Spleen (tissue), 11 donors: Measurements from ENCODE around the gene RSPH3. TPM values are rescaled to one million over a fixed set of nuclear protein-coding genes. Genes with fewer than 3 reads are reported as not detected.

Experiments used
- DNase-seq: peaks from one replicate; pipeline ENCODE4 v3.0.0-alpha.2; 2020
- H3K27ac ChIP-seq, 8 donors: fragments of 200-600 bp; sonication (generic) in 7 of 8; 1 replicate in 4 of 8; 2 replicates in 4 of 8; pipeline versions ENCODE4 v1.5.0 to v1.8.0; 2016 to 2021; ENCODE audit warnings: inconsistent platforms in 4 of 8, mild to moderate bottlenecking in 4 of 8, moderate library complexity in 1 of 8
- H3K27me3 ChIP-seq, 7 donors: fragments of 200-600 bp; sonication (generic) in 6 of 7; replicated peaks in 1 of 7; 1 replicate in 4 of 7; 2 replicates in 3 of 7; pipeline versions ENCODE4 v1.5.0 to v1.8.0; 2016 to 2021; ENCODE audit warnings: inconsistent platforms in 3 of 7, mild to moderate bottlenecking in 1 of 7
- H3K36me3 ChIP-seq, 6 donors: fragments of 200-600 bp; sonication (generic) in 5 of 6; 1 replicate in 4 of 6; 2 replicates in 2 of 6; pipeline versions ENCODE4 v1.5.0 to v1.8.0; 2016 to 2021; ENCODE audit warnings: inconsistent platforms in 2 of 6
- H3K4me1 ChIP-seq, 6 donors: fragments of 200-600 bp; sonication (generic) in 5 of 6; 1 replicate in 3 of 6; 2 replicates in 3 of 6; pipeline versions ENCODE4 v1.5.0 to v1.8.0; 2016 to 2021; ENCODE audit warnings: inconsistent platforms in 3 of 6
- H3K4me3 ChIP-seq, 8 donors: fragments of 200-600 bp; sonication (generic) in 7 of 8; 1 replicate in 4 of 8; 2 replicates in 4 of 8; pipeline versions ENCODE4 v1.5.0 to v1.8.0; 2016 to 2021; ENCODE audit warnings: inconsistent platforms in 4 of 8, mild to moderate bottlenecking in 4 of 8, moderate library complexity in 2 of 8
- H3K9me3 ChIP-seq, 8 donors: fragments of 200-600 bp; sonication (generic) in 7 of 8; 1 replicate in 4 of 8; 2 replicates in 4 of 8; pipeline versions ENCODE4 v1.5.0 to v1.8.0; 2016 to 2021; ENCODE audit warnings: inconsistent platforms in 4 of 8
- CTCF ChIP-seq, 11 experiments: fragments of 200-600 bp in 7 of 11; fragments of 450-650 bp in 4 of 11; sonication (generic) in 4 of 11; IDR thresholded peaks in 8 of 11; conservative IDR thresholded peaks in 3 of 11; 1 replicate in 7 of 11; 2 replicates in 4 of 11; pipeline versions ENCODE4 v1.4.0 to v1.8.0; 2016 to 2021; ENCODE audit warnings: antibody characterized with exemption in 11 of 11, inconsistent platforms in 4 of 11, mild to moderate bottlenecking in 1 of 11
- POLR2A ChIP-seq, 3 donors: fragments of 450-650 bp; IDR thresholded peaks; one replicate each; pipeline ENCODE4 v1.5.1; 2017; ENCODE audit warnings: antibody characterized with exemption in 3 of 3, mild to moderate bottlenecking in 1 of 3
- POLR2AphosphoS5 ChIP-seq, 3 donors: sonication (generic); formaldehyde crosslinking; IDR thresholded peaks; one replicate each; pipeline ENCODE4 v1.5.1; 2017; ENCODE audit warnings: antibody characterized with exemption in 3 of 3
- WGBS, 5 donors: extraction: QIAGEN DNeasy Blood & Tissue Kit in 3 of 5; methylation state at CpG; one replicate each; pipeline versions ENCODE4 v1.1.5 to v1.1.7; 2013 to 2018; 5-methylcytosine and 5-hydroxymethylcytosine counted together
- intact Hi-C: fragments of 100-400 bp; cut with DNase I; formaldehyde crosslinking; loops from one replicate; pipeline ENCODE4 v1.15.0; 2023; ENCODE audit warnings: low total_unique reads
- polyA plus RNA-seq, 3 donors: library from polyadenylated mRNA; stranded (reverse); fragments of 200-250 nt; gene quantifications; one replicate each; pipeline ENCODE4 v1.2.1, GENCODE V29; 2013
- total RNA-seq, 7 donors: library from RNA; depleted of rRNA in 3 of 7; stranded (reverse); fragments of >200 nt in 3 of 7; fragmentation: NEBNext Ultra II Directional in 4 of 7; extraction: Animal tissue kit (Norgen Biotek cat#: 25700) in 4 of 7; gene quantifications; one replicate each; pipeline versions ENCODE4 v1.1.0 to v1.2.1, GENCODE V29; 2016 to 2021
- donor health status: healthy with polysubstance abuse.
- donor health status: DM: no; HTN: no; CAD: no; lungs with moderate emphysema.
- donor health status: DM: no; HTN: no; CAD: no.
- donor health status: Bipolar disorder and iron deficiency.
- donor health status: healthy.
- donor health status: DM: no; HTN: no; CAD: no.
- donor health status: DM: yes; HTN: yes; CAD: no.

RSPH3 gene
- total and polyA plus RNA-seq, 10 donors = 0.91 to 7.3 (median 4.7) TPM

DNA sequence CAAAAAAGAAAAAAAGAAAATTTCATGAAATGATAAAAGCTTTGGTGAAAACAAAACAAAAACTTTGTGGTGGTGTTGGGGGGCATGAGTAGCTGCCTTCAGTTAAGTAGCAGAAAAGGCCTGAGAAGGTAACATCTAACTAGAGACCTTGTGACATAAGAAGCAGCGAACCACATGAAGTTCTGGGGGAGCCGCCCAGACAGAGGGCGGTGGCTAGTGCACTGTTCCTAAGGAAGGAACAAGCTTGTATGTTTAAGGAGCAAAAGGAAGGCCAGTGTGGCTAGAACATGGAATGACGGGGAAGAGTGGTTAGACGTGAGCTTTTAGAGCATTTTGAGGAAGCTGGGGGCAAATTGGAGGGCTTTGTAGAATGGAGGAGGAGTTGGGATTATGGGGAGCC is 7.5 kb upstream of the RSPH3 start:
- intact Hi-C loops = loop anchor here (10.0 kb wide), 2 partner anchors 97 to 127 kb away; no protein-coding TSS in a partner anchor
- Histone ChIP-seq H3K27ac (no peak overlapping the region), H3K4me1 (peaks cover 0 to 23% (median 16%) of the 10 kb centered on the region in 6 donors), H3K9me3 (no peaks in the 10 kb centered on the region), H3K27me3 (no peaks in the 10 kb centered on the region), H3K36me3 (no peaks in the 10 kb centered on the region), H3K4me3 (no peak overlapping the region)
- WGBS, 5 donors = 74 to 86% (median 77%) methylated on average over 5 of the region's 5 CpGs
- no peak for TF ChIP-seq POLR2AphosphoS5 (IDR thresholded peaks at IDR 0.05)
- TF ChIP-seq POLR2A (IDR thresholded peaks at IDR 0.05) = no peak
- TF ChIP-seq CTCF (IDR thresholded peaks at IDR 0.05 in 8 of 11, conservative IDR thresholded peaks at IDR 0.05 in 3 of 11) = no peak
- DNase-seq = no peak

- TF ChIP-seq CTCF (IDR thresholded peaks at IDR 0.05 in 8 of 11, conservative IDR thresholded peaks at IDR 0.05 in 3 of 11) (no peak), POLR2A (IDR thresholded peaks at IDR 0.05) (no peak)
- Histone ChIP-seq H3K4me3 (no peak overlapping the region), H3K27me3 (no peaks in the 10 kb centered on the region), H3K9me3 (no peaks in the 10 kb centered on the region), H3K27ac (no peak overlapping the region), H3K4me1 (peaks cover 9 to 34% (median 25%) of the 10 kb centered on the region in 6 donors), H3K36me3 (no peaks in the 10 kb centered on the region)
- DNase-seq = no peak
- WGBS, 5 donors = 86 to 96% (median 89%) methylated on average over 5 of the region's 5 CpGs
- intact Hi-C loops = loop anchor here (10.0 kb wide), 2 partner anchors 99 to 129 kb away; no protein-coding TSS in a partner anchor
Measured at GRCh38 chr6:159005436-159005835, 5.4 kb upstream of the RSPH3 start.

DNA sequence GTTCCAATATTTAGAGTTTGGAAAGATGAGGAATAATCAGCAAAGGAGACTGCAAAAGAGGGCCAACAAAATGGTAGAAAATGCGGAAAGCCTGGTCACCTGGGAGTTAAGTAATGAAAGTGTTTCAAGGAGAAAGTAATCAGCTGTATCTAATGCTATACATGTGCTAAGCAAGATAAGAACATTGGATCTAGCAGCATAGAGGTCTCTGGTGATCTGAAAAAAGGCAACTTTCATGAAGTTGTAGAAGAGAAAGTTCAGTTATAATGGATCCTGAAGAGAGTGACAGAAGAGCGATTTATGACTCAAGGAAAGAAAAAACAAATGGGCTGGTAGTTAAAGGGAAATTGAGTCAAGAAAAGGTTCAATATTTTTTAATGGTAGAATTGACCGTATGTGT is 4.6 kb upstream of the RSPH3 start:
- TF ChIP-seq CTCF (IDR thresholded peaks at IDR 0.05 in 8 of 11, conservative IDR thresholded peaks at IDR 0.05 in 3 of 11) (no peak), POLR2A (IDR thresholded peaks at IDR 0.05) (no peak), POLR2AphosphoS5 (IDR thresholded peaks at IDR 0.05) (no peak)
- Histone ChIP-seq H3K4me1 (peaks cover 11 to 30% (median 26%) of the 10 kb centered on the region in 6 donors), H3K36me3 (no peaks in the 10 kb centered on the region), H3K4me3 (no peak overlapping the region), H3K27me3 (no peaks in the 10 kb centered on the region), H3K27ac (no peak overlapping the region), H3K9me3 (no peaks in the 10 kb centered on the region)
- no peak for DNase-seq
- 64 to 82% (median 82%) methylated on average over 3 of the region's 3 CpGs for WGBS, 5 donors
- intact Hi-C loops = loop anchor here (10.0 kb wide), 2 partner anchors 100 to 130 kb away; no protein-coding TSS in a partner anchor

DNA sequence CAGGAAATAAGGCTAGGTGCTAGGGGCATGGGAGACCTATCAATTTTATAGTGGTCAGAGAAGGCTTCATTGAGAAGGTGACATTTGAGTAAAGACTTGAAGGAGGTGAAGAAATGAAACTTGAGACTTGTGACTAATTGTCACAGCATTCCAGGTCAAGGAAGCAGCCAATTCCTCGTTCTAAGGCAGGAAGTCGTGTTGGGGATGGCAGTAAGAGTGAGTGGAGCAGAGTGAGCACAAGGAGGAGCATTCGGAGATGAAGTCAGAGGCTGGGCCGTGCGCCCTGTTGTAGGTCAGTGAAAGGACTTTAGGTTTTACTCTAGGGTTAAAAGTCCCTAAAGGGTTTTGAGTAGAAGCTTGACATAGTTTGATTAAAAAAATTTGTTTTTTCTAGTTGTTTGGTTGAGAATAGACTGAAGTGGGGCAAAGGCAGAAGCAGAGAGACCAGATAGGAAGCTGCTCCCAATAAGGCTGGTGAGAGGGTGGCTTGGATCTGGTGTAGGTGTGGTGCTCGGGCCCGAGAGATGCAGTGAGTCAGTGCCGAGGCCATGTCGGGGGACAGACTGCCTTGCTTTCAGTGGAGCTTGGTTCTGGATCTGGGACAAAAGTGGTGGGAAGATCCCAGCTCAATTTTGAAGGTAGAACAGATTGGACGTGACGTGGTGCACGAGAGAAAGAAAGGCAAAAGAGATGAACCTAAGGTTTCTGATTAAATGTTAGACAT is 2.6 kb upstream of the RSPH3 start:
- no peaks in the 10 kb centered on the region for H3K9me3 ChIP-seq
- TF ChIP-seq POLR2A (IDR thresholded peaks at IDR 0.05) (no peak), CTCF (IDR thresholded peaks at IDR 0.05 in 8 of 11, conservative IDR thresholded peaks at IDR 0.05 in 3 of 11) (no peak), POLR2AphosphoS5 (IDR thresholded peaks at IDR 0.05) (no peak)
- no peaks in the 10 kb centered on the region for H3K36me3 ChIP-seq
- WGBS, 5 donors = 85 to 94% (median 90%) methylated on average over 12 of the region's 12 CpGs
- intact Hi-C loops = loop anchor here (10.0 kb wide), 2 partner anchors 102 to 132 kb away; no protein-coding TSS in a partner anchor
- H3K27me3 ChIP-seq = no peaks in the 10 kb centered on the region
- no peak overlapping the region for H3K27ac ChIP-seq
- no peak for DNase-seq
- H3K4me1 ChIP-seq = peaks cover 11 to 30% (median 20%) of the 10 kb centered on the region in 6 donors
- no peak overlapping the region for H3K4me3 ChIP-seq
